Lower lobe of right lung (tissue), 2 donors: ENCODE data around the gene MX1. TPM values are rescaled to one million over a fixed set of nuclear protein-coding genes. Genes with fewer than 3 reads are reported as not detected.

ENCODE experiments used
- ATAC-seq, 2 donors: fragments of 200-7000 bp; cut with Tn5 transposase; one replicate each; pipeline ENCODE4 v1.9.1; 2020 to 2022; ENCODE audit warnings: mild to moderate bottlenecking in 2 of 2, moderate library complexity in 2 of 2
- DNase-seq: peaks from one replicate; pipeline ENCODE4 v3.0.0-alpha.2; 2020
- H3K27ac ChIP-seq: fragments of 200-600 bp; one replicate; pipeline ENCODE4 v1.8.0; 2022
- H3K27me3 ChIP-seq: fragments of 200-600 bp; one replicate; pipeline ENCODE4 v1.8.0; 2022; ENCODE audit warnings: low read depth
- H3K36me3 ChIP-seq: fragments of 200-600 bp; one replicate; pipeline ENCODE4 v1.8.0; 2022; ENCODE audit warnings: mild to moderate bottlenecking
- H3K4me1 ChIP-seq: fragments of 200-600 bp; one replicate; pipeline ENCODE4 v1.8.0; 2022
- H3K4me3 ChIP-seq: fragments of 200-600 bp; one replicate; pipeline ENCODE4 v1.8.0; 2022; ENCODE audit warnings: mild to moderate bottlenecking
- H3K9me3 ChIP-seq: fragments of 200-600 bp; one replicate; pipeline ENCODE4 v1.8.0; 2022
- CTCF ChIP-seq: fragments of 200-600 bp; IDR thresholded peaks from one replicate; pipeline ENCODE4 v1.8.0; 2022; ENCODE audit warnings: antibody characterized with exemption, mild to moderate bottlenecking
- intact Hi-C: fragments of 100-400 bp; cut with DNase I; formaldehyde crosslinking; loops from one replicate; pipeline ENCODE4 v1.11.0; 2022
- total RNA-seq: library from RNA; stranded (reverse); fragmentation: NEBNext Ultra II Directional; extraction: Animal tissue kit (Norgen Biotek cat#: 25700); gene quantifications from one replicate; pipeline ENCODE4 v1.2.1, GENCODE V29; 2021
- donor health status: DM: no; HTN: yes; CAD: no; lungs with severe emphysema.

The MX1 gene
- total RNA-seq, 1 donor from 2014 or later: 211 TPM

- Histone ChIP-seq H3K27ac (no peak overlapping the region), H3K4me1 (no peaks in the 10 kb centered on the region), H3K4me3 (no peak overlapping the region), H3K27me3 (no peaks in the 10 kb centered on the region), H3K9me3 (no peaks in the 10 kb centered on the region), H3K36me3 (peaks cover 100% of the 10 kb centered on the region)
- DNase-seq: no peak
- ATAC-seq: no peak
- no peak for TF ChIP-seq CTCF
- intact Hi-C loops: no loop called here
Observed at GRCh38 chr21:41442481-41443186, 16.6 kb downstream of the MX1 start.

GRCh38 chr21:41443562-41443961 is 17.5 kb downstream of the MX1 start:
- Histone ChIP-seq H3K36me3 (peaks cover 100% of the 10 kb centered on the region), H3K27ac (no peak overlapping the region), H3K9me3 (no peaks in the 10 kb centered on the region), H3K4me1 (no peaks in the 10 kb centered on the region), H3K27me3 (no peaks in the 10 kb centered on the region), H3K4me3 (no peak overlapping the region)
- TF ChIP-seq CTCF: no peak
- intact Hi-C loops: no loop called here
- no peak for ATAC-seq
- no peak for DNase-seq

- no peaks in the 10 kb centered on the region for H3K4me1 ChIP-seq
- no peak for TF ChIP-seq CTCF
- H3K27ac ChIP-seq: no peak overlapping the region
- DNase-seq: no peak
- no peaks in the 10 kb centered on the region for H3K9me3 ChIP-seq
- no peaks in the 10 kb centered on the region for H3K27me3 ChIP-seq
- peaks cover 99% of the 10 kb centered on the region for H3K36me3 ChIP-seq
- intact Hi-C loops: no loop called here
- no peak for ATAC-seq
- H3K4me3 ChIP-seq: no peak overlapping the region
Observed at GRCh38 chr21:41444703-41445464, 18.8 kb downstream of the MX1 start.

- Histone ChIP-seq H3K4me1 (no peaks in the 10 kb centered on the region), H3K27me3 (no peaks in the 10 kb centered on the region), H3K36me3 (peaks cover 99% of the 10 kb centered on the region), H3K4me3 (no peak overlapping the region), H3K27ac (no peak overlapping the region), H3K9me3 (no peaks in the 10 kb centered on the region)
- DNase-seq: no peak
- TF ChIP-seq CTCF: no peak
- intact Hi-C loops: no loop called here
- no peak for ATAC-seq
Observed at GRCh38 chr21:41445465-41445862, 19.4 kb downstream of the MX1 start.

- ATAC-seq: no peak
- intact Hi-C loops: no loop called here
- no peaks in the 10 kb centered on the region for H3K9me3 ChIP-seq
Observed at GRCh38 chr21:41446586-41446985, 20.5 kb downstream of the MX1 start.

More at GRCh38 chr21:41446586-41446985, 20.5 kb downstream of the MX1 start:
- no peak overlapping the region for H3K27ac ChIP-seq
- no peaks in the 10 kb centered on the region for H3K4me1 ChIP-seq
- no peak for TF ChIP-seq CTCF
- no peaks in the 10 kb centered on the region for H3K27me3 ChIP-seq
- DNase-seq: no peak
- no peak overlapping the region for H3K4me3 ChIP-seq
- H3K36me3 ChIP-seq: peaks cover 95% of the 10 kb centered on the region
